HG03045 (cell line): Measurements from ENCODE around the gene TAMALIN.
A peak's percentile ranks its signal among the peaks of the same experiment; 100 is the strongest.

Experiments used
- ATAC-seq: cut with Tn5 transposase; IDR thresholded peaks from one replicate; pipeline ENCODE4 v1.9.1; 2021; ENCODE audit warnings: mild to moderate bottlenecking, moderate library complexity; ENCODE audit not compliant: unreplicated experiment

Gene TAMALIN

DNA sequence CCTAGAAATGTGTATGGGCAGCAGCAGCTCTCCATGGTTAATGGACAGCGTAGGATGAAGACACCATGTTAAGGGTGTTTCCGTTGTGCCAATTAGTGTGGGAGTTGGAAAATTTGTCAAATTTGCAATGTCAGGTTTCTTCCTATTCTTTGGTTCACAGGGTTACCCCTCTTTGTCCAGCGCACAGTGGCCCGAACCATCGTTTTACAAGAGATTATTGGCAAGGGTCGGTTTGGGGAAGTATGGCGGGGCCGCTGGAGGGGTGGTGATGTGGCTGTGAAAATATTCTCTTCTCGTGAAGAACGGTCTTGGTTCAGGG lies 26.0 kb upstream of the TAMALIN start:
- no peak for ATAC-seq

DNA sequence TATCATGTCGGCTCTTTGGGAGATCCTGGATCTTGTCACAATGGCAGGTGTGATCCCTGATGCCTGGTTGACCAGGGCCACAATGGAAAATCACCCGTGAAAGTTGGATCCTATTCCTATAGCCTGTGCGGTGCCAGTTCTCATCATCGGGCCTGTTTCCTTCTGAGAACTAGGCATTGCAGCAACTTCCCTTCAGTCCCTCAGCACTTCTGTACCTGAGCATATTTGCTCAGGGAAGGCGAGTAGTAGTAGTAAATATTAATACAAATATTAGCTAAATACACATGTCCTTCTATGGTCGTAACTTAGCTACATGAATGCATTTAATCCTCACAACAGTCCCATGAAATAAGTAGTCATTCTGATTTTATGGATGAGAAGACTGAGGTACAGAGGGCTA lies 22.1 kb upstream of the TAMALIN start:
- ATAC-seq: no peak

DNA sequence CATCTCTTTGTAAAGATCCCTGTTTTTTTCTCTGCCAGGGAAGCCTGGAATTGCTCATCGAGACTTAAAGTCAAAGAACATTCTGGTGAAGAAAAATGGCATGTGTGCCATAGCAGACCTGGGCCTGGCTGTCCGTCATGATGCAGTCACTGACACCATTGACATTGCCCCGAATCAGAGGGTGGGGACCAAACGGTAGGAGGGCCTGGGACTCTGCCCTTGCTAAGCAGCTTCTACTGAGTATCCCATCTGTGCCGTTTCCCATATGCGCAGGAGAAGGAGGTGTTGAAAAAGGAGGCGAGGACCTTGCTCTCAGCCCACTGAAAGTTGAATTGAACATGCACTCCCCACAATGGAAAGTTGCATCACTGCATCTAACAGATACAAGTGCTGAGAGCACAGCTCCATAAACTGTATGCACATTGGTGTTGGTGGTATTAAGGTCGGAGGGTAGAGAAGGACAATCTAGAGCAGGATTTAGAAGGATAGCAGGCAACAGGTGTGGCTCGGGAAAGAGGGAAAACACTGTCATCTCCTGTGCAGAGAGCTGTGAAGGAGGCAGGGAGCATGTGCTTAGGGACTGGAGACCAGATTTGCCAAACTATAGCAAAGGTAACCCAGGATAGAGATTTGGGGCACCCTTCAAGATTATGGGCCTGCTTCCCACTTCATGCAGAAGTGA lies 21.5 kb upstream of the TAMALIN start:
- no peak for ATAC-seq

DNA sequence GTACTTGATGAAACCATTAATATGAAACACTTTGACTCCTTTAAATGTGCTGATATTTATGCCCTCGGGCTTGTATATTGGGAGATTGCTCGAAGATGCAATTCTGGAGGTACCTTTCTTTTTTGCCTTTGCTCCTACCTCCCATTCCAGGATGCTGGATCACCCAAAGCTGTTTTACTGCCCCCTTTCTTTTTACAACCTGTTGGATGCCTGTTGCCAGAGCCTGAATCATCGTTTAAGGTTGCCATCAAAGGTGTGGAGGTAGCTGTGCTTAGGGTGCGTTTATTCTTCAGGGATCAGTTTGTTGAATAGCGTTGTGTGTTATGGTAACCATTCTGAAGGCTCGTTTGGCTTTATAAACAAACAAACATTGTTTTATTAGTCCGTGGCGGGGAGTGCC lies 19.9 kb upstream of the TAMALIN start:
- no peak for ATAC-seq

- ATAC-seq: no peak
These were observed 14.5 kb upstream of the TAMALIN start for GRCh38 chr12:51992246-51992645.

DNA sequence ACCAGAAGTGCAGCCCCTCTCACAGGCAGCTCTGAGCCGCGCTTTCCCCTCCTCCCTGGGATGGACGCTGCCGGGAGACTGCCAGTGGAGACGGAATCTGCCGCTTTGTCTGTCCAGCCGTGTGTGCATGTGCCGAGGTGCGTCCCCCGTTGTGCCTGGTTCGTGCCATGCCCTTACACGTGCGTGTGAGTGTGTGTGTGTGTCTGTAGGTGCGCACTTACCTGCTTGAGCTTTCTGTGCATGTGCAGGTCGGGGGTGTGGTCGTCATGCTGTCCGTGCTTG lies 12.3 kb upstream of the TAMALIN start:
- no peak for ATAC-seq

GRCh38 chr12:51994959-51995358 lies 11.8 kb upstream of the TAMALIN start:
- ATAC-seq: no peak

- no peak for ATAC-seq
These were observed 9.6 kb upstream of the TAMALIN start for GRCh38 chr12:51997136-51997535.

DNA sequence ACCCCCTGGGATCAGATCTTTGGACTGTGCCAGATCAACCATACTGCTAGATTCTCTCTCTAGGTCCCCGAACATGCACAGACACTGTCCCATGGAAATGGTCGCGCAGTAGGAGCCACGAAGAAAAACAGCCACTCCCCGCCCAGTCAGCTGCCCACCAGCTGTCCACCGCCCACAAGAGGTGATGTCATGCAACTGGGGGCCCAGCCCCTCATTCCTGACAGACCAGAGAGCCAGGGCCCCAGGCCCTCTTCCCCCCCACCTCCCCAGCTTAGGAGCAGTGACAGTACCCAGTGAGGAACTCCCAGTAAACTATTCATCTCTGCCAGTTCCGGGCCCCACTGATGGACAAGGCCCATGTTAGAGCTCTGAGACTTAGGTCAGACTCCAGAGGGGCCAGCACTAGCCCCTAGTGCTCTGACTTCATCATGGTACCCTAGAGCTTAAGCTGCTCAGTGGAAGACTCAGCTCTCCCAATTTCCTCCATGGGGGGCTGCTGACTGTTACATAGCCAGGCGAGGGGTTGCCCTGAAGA lies 3.7 kb upstream of the TAMALIN start:
- ATAC-seq: no peak

DNA sequence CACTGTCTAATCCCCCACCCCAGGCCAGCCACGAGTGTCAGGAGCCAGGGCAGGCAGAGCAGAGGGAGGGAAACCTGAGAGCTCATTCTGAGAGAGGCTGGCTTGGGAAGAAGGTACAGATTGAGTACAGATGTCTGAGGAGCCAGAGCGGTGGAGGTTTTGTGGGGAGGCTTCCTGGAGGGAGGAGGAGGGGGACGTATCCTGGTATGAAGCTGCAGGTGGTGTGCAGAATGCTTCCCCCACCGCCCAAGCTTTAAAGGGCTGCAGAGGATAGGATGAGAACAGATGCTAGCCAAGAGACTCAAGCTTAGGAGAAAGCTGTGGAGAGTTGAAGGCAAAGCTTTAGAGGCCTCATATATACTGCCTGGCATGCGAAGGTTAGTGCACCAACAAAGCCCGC lies 3.2 kb upstream of the TAMALIN start:
- no peak for ATAC-seq

- ATAC-seq: no peak
These were observed 2.6 kb upstream of the TAMALIN start for GRCh38 chr12:52004042-52004648.

DNA sequence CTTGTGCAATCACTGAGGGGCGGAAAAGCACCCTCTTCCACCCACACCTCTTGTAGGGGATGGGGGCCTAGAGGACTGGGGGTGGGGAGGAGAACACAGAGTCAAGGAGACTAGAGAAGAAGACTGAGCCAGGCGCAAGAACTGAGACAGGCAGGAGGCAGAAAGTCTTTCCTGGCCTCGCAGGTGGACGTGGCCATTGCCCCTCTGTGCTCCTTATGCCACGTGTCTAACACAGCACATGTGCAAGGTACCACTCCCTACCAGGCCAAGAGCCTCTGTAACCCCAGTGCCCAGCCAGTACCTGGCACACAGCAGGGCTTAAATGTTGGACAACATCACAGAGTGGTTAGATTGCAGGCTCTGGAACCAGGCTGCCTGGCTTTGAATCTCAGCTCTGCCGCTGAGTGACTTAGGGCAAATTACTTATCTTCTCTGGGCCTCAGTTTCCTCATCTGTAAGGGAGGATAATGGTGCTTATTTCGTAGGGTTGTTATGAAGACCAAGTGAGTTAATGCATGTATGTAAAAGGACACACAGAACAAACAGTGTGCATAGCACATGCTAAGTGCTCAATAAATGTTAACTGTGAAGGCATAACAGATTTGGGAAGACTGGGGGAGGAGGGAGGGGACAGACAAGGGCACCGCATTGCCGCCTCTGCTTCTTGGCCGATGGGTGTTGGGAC lies 1.4 kb upstream of the TAMALIN start:
- ATAC-seq: no peak

DNA sequence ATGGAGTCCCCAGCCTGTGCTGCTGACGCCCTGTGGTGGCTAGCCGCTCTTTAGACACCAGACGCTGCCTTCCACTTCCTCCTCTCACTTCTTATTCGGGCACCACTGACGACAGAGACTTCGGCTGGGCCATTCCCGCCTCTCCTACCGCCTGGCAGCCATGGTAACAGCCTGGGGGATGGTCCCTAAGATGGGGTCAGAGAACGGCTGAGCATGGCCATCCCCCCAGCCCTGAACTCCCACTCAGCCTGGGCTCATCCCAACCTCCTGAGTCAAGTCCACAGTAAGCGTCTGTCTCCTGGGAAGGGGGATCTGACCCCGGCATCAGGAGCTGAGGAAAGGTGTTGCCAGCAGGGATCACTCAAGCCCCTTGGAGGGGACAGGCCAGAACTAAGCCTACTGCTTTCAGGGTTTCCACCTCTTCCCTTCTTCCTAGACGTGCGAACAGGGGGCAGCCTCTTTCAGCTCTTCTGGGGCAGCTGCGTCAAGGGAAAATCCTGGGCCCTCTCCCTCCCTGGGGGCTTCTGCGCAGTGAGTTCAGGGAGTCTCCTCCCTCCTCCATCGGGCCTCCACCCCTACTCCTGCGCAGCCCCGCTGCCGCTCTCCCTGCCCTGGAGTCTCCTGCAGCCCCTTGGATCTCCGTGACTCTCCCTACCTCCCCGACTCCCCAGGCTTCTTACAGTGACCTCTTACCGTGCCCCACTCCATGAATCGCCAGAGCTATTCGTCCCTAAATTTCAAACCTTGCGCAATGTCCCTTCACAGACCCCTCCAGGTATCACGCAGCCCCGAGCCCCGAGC lies 643 bp upstream of the TAMALIN start:
- ATAC-seq: peak; percentile 62

DNA sequence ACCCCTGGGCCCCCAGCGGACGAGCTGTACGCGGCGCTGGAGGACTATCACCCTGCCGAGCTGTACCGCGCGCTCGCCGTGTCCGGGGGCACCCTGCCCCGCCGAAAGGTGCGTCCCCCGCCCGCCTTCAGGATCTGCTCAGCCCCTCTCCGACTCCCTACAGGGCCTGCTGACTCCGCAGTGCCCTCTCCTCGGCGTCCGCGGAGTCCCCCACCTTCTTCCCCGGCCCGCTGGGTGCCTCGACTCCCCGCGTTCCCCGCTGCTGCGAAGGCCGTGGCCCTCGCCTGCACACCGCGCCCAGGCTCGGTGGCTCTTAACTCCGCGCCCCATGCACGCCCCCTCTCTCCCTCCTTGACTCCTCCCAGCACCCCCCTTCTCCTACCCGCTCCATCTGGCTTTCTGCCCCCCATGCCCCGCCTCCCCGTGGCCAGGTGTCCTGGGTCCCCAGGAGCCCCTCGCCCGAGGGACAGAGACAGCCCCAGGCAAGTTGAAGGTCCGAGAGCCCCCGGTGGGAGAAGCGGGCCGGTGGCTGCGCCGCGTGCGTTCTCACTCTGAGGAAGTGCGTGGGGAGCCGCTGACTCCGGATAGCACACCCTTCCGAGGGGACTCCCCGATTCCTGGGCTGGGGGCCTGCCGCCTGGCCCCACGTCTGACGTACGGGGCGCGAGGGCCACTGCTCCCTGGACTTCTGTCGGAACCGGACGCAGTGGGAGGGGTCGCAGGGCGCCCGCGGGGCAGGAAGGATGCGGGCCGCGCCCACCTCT lies 594 bp downstream of the TAMALIN start:
- ATAC-seq: no peak

DNA sequence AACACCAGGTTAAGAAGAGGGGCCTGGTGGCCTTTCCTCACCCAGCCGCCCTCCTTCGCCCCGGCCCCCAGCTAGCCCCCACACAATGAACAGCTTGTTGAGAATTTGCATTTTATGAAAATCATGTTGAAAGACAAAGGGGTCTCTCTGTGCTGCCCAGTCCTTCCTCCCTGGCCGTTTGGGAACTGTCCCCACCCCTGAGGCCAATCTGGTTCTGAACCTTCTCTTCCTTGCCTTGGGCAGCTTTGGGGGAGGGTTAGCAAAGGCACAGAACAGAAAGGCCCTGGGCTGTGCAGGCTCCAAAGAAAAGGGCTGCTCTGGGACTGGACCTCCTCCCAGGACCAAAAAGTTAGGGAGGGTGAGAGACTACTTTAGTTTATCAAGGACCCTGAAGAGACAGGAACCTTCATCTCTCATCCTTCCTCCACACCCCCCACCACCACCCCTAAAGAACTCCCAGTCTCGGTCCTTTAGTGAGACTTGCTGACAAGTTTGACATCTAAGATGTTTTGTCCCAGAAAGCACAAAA lies 1.3 kb downstream of the TAMALIN start:
- no peak for ATAC-seq

DNA sequence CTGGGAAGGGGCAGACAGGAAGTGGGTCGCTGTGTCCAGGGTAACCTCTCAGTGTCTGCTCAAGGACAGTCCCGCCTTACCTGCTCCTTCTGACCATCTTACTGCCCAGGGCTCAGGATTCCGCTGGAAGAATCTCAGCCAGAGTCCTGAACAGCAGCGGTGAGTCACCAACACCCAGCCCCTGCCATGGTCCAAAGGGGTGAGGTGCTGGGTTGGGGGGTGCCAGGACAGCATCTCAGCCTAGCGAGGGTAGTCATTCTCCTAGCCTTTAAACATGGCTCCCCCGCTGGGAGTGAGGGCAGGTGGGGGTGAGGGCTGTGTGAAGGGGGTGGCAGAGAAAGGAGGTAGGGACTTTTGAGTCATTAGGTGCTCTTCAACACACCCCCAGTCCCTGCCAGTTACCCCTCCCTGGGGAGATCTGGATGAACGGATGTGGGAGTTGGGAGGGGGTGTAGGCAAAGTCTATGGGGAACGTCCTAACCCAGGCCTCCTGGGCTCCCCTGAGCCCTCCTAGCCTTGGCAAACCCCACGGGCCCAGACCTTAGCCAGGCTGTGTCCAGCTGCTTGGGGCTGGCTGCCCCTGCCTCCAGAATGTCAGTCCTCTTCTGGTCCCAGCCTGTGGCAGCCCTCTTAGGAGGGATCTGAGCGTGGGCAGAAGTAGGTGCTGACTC lies 2.5 kb downstream of the TAMALIN start:
- ATAC-seq: no peak

DNA sequence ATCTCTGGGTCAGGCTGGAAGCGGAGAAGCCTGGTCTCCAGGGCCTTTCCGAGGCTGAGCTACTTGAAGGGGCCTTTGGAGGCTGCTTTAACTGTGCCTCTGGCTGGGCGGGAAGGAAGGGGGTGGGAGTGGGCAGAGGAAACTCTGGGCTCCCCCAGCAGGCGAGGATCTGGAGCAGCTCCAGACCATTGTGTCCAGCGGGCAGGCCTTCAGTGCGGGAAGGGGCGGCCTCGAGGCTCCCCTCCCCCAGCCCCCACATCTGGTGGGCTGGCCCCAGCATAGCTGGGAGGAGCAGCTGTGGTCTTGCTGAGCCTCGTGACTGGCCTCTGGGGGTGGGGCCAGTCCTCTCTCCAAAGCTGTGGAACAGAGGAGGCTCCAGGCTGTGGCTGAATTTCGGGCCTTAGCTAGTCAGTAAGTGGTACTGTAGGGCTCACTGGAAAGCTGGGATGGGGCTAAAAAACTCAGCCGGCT lies 3.4 kb downstream of the TAMALIN start:
- ATAC-seq: no peak

DNA sequence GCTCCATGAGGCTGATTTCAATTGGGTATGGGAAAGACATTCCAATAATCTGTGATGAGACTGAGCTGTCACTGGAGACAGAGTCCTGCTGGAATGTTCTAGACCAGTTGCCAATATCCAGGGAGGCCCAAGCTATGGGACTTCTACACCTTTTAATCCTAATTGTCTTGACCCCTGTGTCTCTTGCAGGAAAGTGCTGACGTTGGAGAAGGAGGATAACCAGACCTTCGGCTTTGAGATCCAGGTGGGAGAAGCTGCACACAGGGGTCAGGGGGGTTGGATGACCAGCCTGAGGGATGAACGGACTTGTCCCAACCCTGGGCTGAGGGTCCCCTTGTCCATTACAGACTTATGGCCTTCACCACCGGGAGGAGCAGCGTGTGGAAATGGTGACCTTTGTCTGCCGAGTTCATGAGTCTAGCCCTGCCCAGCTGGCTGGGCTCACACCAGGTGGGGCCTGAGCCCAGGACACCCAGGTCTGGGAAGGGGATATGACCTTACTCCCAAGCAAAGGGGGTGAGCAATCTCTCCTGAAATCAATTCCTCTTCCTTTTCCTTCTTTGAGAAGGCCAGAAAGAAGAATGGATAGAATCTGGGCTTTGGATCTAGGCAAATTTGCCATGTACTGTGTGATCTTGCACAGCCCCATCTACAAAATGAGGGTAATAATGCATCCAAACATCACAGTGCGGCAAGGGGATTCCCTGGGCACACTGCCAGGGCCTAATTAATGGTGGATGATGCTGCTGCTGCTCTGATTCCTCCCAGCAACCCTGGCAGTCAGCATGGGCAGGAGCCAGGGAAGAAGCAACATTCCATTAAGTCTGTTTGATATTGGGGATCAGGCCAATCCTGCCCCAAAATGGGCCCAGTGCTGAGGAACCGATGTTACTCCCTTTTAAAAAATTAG lies 4.2 kb downstream of the TAMALIN start:
- ATAC-seq: no peak

DNA sequence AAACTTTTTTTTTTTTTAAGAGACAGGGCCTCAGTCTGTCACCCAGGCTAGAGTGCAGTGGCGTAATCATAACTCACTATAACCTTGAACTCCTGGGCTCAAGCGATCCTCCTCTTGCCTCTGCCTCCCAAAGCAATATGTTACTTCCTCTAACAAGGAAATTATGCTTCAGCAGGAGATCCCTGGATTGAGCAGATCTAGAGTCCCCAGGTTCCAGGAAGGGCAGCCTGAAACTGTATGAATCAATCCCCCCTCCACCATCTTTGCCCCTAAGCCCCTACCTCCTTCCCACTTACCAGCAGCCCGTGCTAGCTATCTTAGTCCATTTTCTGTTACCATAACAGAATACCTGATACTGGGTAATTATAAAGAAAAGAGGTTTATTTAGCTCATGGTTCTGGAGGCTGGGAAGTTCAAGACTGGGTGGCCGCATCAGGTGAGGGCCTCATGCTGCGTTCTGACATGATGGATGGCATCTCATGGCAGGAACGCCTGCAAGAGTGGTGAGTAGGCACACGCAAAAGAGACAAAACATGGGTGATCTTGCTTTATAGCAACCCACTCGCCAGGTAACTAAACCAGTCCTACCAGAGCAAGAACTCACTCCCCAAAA lies 5.0 kb downstream of the TAMALIN start:
- no peak for ATAC-seq
